NCI-H2196 treated with DMSO at 0.1 percent for 48 hours (cell line): ENCODE data around the gene FPR2.
"Not testable (repeated sequence)": the region's sequence is repeated elsewhere in the genome, so short reads cannot be mapped to it uniquely, and the experiment has no call there.

Experiments
- DNase-seq: peaks from one replicate; lab custom pipeline; 2025; ENCODE audit not compliant: unreplicated experiment; lab: John Stamatoyannopoulos, UW

The FPR2 gene

GRCh38 chr19:51803967-51804366, 43.0 kb downstream of the FPR2 start:
- DNase-seq = no peak

- not testable (repeated sequence) for DNase-seq
These were observed 43.8 kb downstream of the FPR2 start for GRCh38 chr19:51804789-51805188.

GRCh38 chr19:51805396-51805795, 44.4 kb downstream of the FPR2 start:
- DNase-seq = not testable (repeated sequence)

GRCh38 chr19:51806571-51806970, 45.6 kb downstream of the FPR2 start:
- DNase-seq = not testable (repeated sequence)

DNA sequence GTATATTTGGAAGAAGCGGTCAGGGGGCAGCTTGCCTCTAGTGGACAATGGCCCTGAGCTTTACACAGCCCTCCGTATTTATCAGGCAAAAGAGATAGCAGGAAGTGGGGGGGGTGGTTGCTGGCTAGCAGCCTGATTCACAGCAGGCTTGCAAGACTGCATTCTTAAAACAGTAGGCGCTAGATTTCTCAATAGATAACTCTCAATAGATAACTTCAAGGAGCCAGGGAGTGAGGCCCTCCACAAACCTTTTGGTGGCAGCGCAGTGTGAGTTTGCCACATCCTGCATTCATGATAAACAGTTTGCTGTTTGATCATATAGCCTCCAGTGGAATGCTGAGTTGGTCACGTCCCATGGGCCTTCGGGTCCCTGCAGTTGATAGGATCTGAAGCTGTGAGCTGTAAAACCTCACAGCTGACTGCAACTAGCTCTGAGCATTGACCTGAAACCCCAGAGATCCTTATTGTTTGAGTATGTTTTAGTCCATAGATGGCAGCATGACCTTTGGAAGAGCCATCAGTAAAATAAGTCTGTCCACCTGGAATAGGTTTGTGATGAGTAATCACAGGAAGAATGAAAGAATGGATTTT, 46.2 kb downstream of the FPR2 start:
- no peak for DNase-seq

DNA sequence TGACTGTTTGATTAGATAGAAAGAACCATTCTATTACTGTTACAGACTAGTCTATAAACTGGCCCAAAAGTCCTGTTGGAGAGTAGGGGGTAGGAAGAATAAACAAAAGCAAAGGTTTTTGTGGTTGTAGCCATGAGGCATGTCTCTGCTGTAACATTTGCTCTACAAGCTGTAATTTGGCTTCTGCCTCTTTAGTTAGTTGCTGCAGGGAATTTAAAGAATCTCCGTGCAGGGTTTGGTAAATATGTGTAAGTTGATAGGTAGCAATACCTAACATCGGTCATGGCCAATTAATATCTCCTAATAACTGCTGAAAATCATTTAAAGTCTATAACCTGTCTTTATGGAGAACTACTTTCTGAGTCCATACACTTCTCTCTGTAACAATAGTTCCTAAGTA, 46.9 kb downstream of the FPR2 start:
- no peak for DNase-seq

- DNase-seq = no peak
These were observed 47.5 kb downstream of the FPR2 start for GRCh38 chr19:51808333-51808986.

GRCh38 chr19:51809787-51810186, 48.8 kb downstream of the FPR2 start:
- no peak for DNase-seq

GRCh38 chr19:51810223-51810622, 49.2 kb downstream of the FPR2 start:
- DNase-seq = no peak

- no peak for DNase-seq
These were observed 50.4 kb downstream of the FPR2 start for GRCh38 chr19:51811344-51811743.

DNA sequence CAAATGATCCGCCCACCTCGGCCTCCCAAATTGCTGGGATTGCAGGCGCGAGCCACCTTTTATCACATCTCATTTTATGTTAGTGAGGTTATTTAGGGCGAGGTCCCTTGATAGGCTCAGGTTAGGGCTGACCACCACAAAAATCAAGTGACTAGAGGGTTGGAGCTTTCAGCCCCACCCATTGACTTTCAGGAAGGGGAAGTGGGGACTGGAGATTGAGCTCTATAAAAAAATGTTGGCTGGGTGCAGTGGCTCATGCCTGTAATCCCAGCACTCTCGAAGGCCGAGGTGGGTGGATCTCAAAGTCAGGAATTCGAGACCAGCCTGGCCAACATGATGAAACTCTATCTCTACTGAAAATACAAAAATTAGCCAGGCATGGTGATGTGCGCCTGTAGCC, 54.1 kb downstream of the FPR2 start:
- DNase-seq = no peak

DNA sequence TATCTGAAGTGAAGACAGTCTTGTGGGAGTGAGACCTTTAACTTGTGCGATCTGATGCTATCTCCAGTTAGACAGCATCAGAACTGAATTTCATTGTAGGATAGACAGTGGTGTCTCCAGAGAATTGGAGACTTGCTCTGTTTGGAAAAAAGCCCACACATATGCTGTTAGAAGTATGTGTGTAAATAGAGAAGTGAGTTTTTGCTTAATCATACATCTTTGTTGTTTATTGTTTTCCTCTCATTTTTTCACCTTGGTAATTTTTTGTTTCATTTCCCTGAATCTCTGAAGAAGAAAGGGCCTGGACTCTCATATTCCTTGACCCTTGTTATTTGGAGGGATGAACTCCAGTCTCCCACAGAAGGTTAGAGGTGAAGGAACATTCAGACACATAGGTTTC, 55.7 kb downstream of the FPR2 start:
- DNase-seq = no peak

- DNase-seq = no peak
These were observed 59.0 kb downstream of the FPR2 start for GRCh38 chr19:51820011-51820410.
